K562 (cell line): Measurements from ENCODE around the gene RPL28. TPM values are rescaled to one million over a fixed set of nuclear protein-coding genes. Genes with fewer than 3 reads are reported as not detected.

Experiments used
- ATAC-seq: fragments of 200-7000 bp; cut with Tn5 transposase; 3 replicates; pipeline ENCODE4 v1.9.1; 2020; ENCODE audit warnings: moderate library complexity
- BruUV-seq: library from RNA; stranded (reverse); fragments of 400-500 nt; replicated peaks from 2 replicates; lab custom pipeline; 2021; lab: Mats Ljungman, UMichigan
- CTCF ChIA-PET: fragments of 300-600 bp; formaldehyde crosslinking; extraction: SDS; loops from one replicate; lab custom pipeline; 2021; ENCODE audit warnings: low intra/inter-chr PET ratio; lab: Yijun Ruan, JAX
- POLR2A ChIA-PET: fragments of 300-600, 350-650 bp; sonication (Branson Sonifier 250); formaldehyde crosslinking; extraction: SDS; loops from one replicate; lab custom pipeline; 2021; ENCODE audit warnings: antibody characterized with exemption, inconsistent platforms; lab: Yijun Ruan, JAX
- DNase-seq, 4 experiments: peaks; one replicate each; pipeline versions ENCODE4 v3.0.0 to v3.0.0-alpha.2; 2011 to 2018; ENCODE audit warnings: low spot score in 3 of 4, mixed read lengths in 3 of 4; ENCODE audit errors: extremely low read depth in 1 of 4
- FAIRE-seq: peaks from 2 replicates; lab custom pipeline; 2011; peaks lifted over from hg19 to GRCh38; lab: Jason Lieb, UNC
- H2AFZ ChIP-seq: 2 replicates; pipeline ENCODE4 v1.6.0; 2011; ENCODE audit warnings: low read depth, low read length, control low read depth, inconsistent platforms
- H3K27ac ChIP-seq: fragments of 200-600 bp; 3 replicates; pipeline ENCODE4 v1.8.0; 2011; ENCODE audit warnings: low read depth, mild to moderate bottlenecking, control low read depth, inconsistent platforms, low read length, moderate library complexity, mixed read lengths; ENCODE audit errors: extremely low read depth
- H3K27me3 ChIP-seq, 2 experiments: fragments of 300-600 bp in 1 of 2; 2 replicates in 1 of 2; 3 replicates in 1 of 2; pipeline versions ENCODE4 v1.6.0 to v1.8.0; 2011; ENCODE audit warnings: inconsistent platforms in 2 of 2, low read length in 2 of 2, mild to moderate bottlenecking in 1 of 2, mixed read lengths in 1 of 2, moderate library complexity in 1 of 2; ENCODE audit not compliant: control insufficient read depth in 2 of 2, insufficient read depth in 2 of 2
- H3K36me3 ChIP-seq: fragments of 300-600 bp; 3 replicates; pipeline ENCODE4 v1.8.0; 2011; ENCODE audit warnings: mild to moderate bottlenecking, low read length, inconsistent platforms; ENCODE audit not compliant: control insufficient read depth, insufficient read depth
- H3K4me1 ChIP-seq, 2 experiments: fragments of 200-600 bp in 1 of 2; replicated peaks in 1 of 2; 2 replicates in 1 of 2; 3 replicates in 1 of 2; pipeline versions ENCODE4 v1.5.1 to v1.8.0; 2011; ENCODE audit warnings: inconsistent platforms in 2 of 2, low read length in 2 of 2, mild to moderate bottlenecking in 1 of 2, mixed read lengths in 1 of 2, moderate library complexity in 1 of 2; ENCODE audit not compliant: control insufficient read depth in 2 of 2, insufficient read depth in 2 of 2
- H3K4me2 ChIP-seq: 2 replicates; pipeline ENCODE4 v1.6.1; 2011; ENCODE audit warnings: low read length, control low read depth, inconsistent platforms, mixed read lengths; ENCODE audit not compliant: insufficient read depth
- H3K4me3 ChIP-seq: fragments of 200-600 bp; sonication (generic), shearing (Covaris generic); 2 replicates; pipeline ENCODE4 v1.5.1; 2016; ENCODE audit warnings: control low read depth, inconsistent platforms
- H3K79me2 ChIP-seq: fragments of 200-600 bp; 3 replicates; pipeline ENCODE4 v1.8.0; 2011; ENCODE audit warnings: low read length, inconsistent platforms; ENCODE audit not compliant: control insufficient read depth, insufficient read depth
- H3K9ac ChIP-seq, 2 experiments: 2 replicates each; pipeline versions ENCODE4 v1.6.0 to v1.6.1; 2011; ENCODE audit warnings: low read depth in 2 of 2, low read length in 2 of 2, control low read depth in 1 of 2, inconsistent platforms in 1 of 2, mild to moderate bottlenecking in 1 of 2, mixed read lengths in 1 of 2; ENCODE audit not compliant: insufficient read depth in 1 of 2
- H3K9me1 ChIP-seq: one replicate; pipeline ENCODE4 v1.6.0; 2011; ENCODE audit warnings: inconsistent platforms, mild to moderate bottlenecking, low read length, moderate library complexity; ENCODE audit not compliant: control insufficient read depth, insufficient read depth
- H3K9me3 ChIP-seq: replicated peaks from 2 replicates; pipeline ENCODE4 v1.5.1; 2011; ENCODE audit warnings: low read depth, low read length, inconsistent platforms; ENCODE audit not compliant: control insufficient read depth, insufficient read depth
- H4K20me1 ChIP-seq: replicated peaks from 2 replicates; pipeline ENCODE4 v1.6.1; 2011; ENCODE audit warnings: low read length, inconsistent platforms, mixed read lengths; ENCODE audit not compliant: control insufficient read depth, insufficient read depth
- IFI16 ChIP-seq: fragments of 250-450 bp; sonication (Bioruptor Pico); IDR thresholded peaks from 2 replicates; pipeline ENCODE4 v2.1.2; 2022; ENCODE audit warnings: mild to moderate bottlenecking, inconsistent platforms
- KLF10 ChIP-seq: fragments of 250-450 bp; sonication (Bioruptor Pico); IDR thresholded peaks from 2 replicates; pipeline ENCODE4 v1.6.1; 2021; ENCODE audit warnings: matching md5 sums
- NEUROD1 ChIP-seq: fragments of 150-350 bp; IDR thresholded peaks from 2 replicates; pipeline ENCODE4 v1.6.1; 2014; ENCODE audit warnings: borderline replicate concordance, low read length, low read depth; ENCODE audit not compliant: partially characterized antibody
- NFATC3 ChIP-seq: fragments of 450-650 bp; IDR thresholded peaks from 2 replicates; pipeline ENCODE4 v1.6.1; 2017; ENCODE audit warnings: mild to moderate bottlenecking
- POLR2B ChIP-seq: fragments of 450-650 bp; IDR thresholded peaks from 2 replicates; pipeline ENCODE4 v1.6.1; 2018; ENCODE audit warnings: low read depth; ENCODE audit not compliant: partially characterized antibody
- POLR2G ChIP-seq: fragments of 200-400 bp; formaldehyde crosslinking; IDR thresholded peaks from 2 replicates; pipeline ENCODE4 v1.6.1; 2017; ENCODE audit warnings: low read depth, mild to moderate bottlenecking, antibody characterized with exemption, low read length, moderate library complexity
- RBFOX2 ChIP-seq: fragments of 200-400 bp; formaldehyde crosslinking; IDR thresholded peaks from 2 replicates; pipeline ENCODE4 v1.6.1; 2017; ENCODE audit warnings: low read depth, mild to moderate bottlenecking, low read length, moderate library complexity
- RCOR1 ChIP-seq, 2 experiments: IDR thresholded peaks; 2 replicates each; pipeline ENCODE4 v1.6.1; 2012; ENCODE audit warnings: low read depth in 2 of 2, low read length in 2 of 2, borderline replicate concordance in 1 of 2, improper control_type of control experiment in 1 of 2
- SMARCA4 ChIP-seq: fragments of 450-650 bp; IDR thresholded peaks from 2 replicates; pipeline ENCODE4 v1.6.1; 2016
- STAG1 ChIP-seq: sonication (generic); formaldehyde crosslinking; IDR thresholded peaks from 2 replicates; pipeline ENCODE4 v1.5.0; 2020; ENCODE audit warnings: missing genetic modification reagents, borderline replicate concordance
- ZNF76 ChIP-seq: fragments of 250-450 bp; sonication (Bioruptor Pico); IDR thresholded peaks from 2 replicates; pipeline ENCODE4 v1.4.0; 2020; ENCODE audit warnings: mild to moderate bottlenecking, moderate library complexity, borderline replicate concordance
- ZNF780A ChIP-seq: fragments of 250-450 bp; sonication (Bioruptor Pico); IDR thresholded peaks from 2 replicates; pipeline ENCODE4 v1.5.0; 2021; ENCODE audit warnings: mild to moderate bottlenecking
- ZNF79 ChIP-seq: fragments of 250-450 bp; sonication (Bioruptor Pico); IDR thresholded peaks from 2 replicates; pipeline ENCODE4 v1.4.0; 2020; ENCODE audit warnings: low read depth, mild to moderate bottlenecking, moderate library complexity
- WGBS: fragments of 100-300 bp; shearing (Covaris generic); methylation state at CpG from one replicate; pipeline ENCODE4 v1.1.6; 2016; ENCODE audit warnings: low coverage, mixed read lengths; ENCODE audit not compliant: insufficient coverage; ENCODE audit errors: missing lambda C conversion rate; 5-methylcytosine and 5-hydroxymethylcytosine counted together
- in situ Hi-C: fragments of 300-500 bp; cut with MboI; formaldehyde crosslinking; loops from 4 replicates; pipeline ENCODE4 v1.15.0; 2018; ENCODE audit warnings: inconsistent platforms, mixed read lengths
- intact Hi-C: fragments of 100-400 bp; cut with micrococcal nuclease; formaldehyde crosslinking; loops from 2 replicates; pipeline ENCODE4 v1.14.2; 2022
- polyA plus RNA-seq, 8 experiments: library from polyadenylated mRNA; depleted of rRNA in 4 of 8; stranded (reverse) in 5 of 8; unstranded in 3 of 8; fragments of >200 nt; fragmentation: Nextera tagmentation in 2 of 8; fragmentation: Illumina TruSeq in 1 of 8; extraction: Ambion mirVana in 2 of 8; extraction: Trizol in 1 of 8; gene quantifications; 2 replicates each; pipeline versions ENCODE4 v1.2.1 to v1.2.3, GENCODE V29; 2011 to 2014; ENCODE audit warnings: inconsistent platforms in 1 of 8, missing spikeins in 1 of 8
- total RNA-seq, 7 experiments: library from RNA; depleted of rRNA in 6 of 7; stranded (reverse); fragments of >200 nt in 6 of 7; fragmentation: Illumina TruSeq in 2 of 7; extraction: Trizol in 2 of 7; gene quantifications; 2 replicates each; pipeline versions ENCODE4 v1.2.1 to v1.2.3, GENCODE V29; 2011 to 2021; ENCODE audit warnings: low replicate concordance in 1 of 7
- TF ChIP-seq, protein P1 (sequence below): sonication (generic); formaldehyde crosslinking; IDR thresholded peaks from 2 replicates; pipeline ENCODE4 v1.8.1; 2023; ENCODE audit warnings: mild to moderate bottlenecking, missing genetic modification reagents
- TF ChIP-seq, protein P2 (sequence below): sonication (generic); formaldehyde crosslinking; IDR thresholded peaks from 2 replicates; pipeline ENCODE4 v1.9.0; 2022; ENCODE audit warnings: mild to moderate bottlenecking, missing genetic modification reagents
- TF ChIP-seq, protein P3 (sequence below): IDR thresholded peaks from 2 replicates; pipeline ENCODE4 v1.6.1; 2016; ENCODE audit warnings: missing genetic modification characterization, missing compliant biosample characterization
- TF ChIP-seq, protein P4 (sequence below), 2 experiments: fragments of 450-650 bp; IDR thresholded peaks; 2 replicates each; pipeline ENCODE4 v1.6.1; 2016

The RPL28 gene
- total and polyA plus RNA-seq, 9 of the 15 experiments (the other 6 are each of a cell fraction or from before 2014, with no cell fraction given): 124 to 3,106 (median 622) TPM

DNA sequence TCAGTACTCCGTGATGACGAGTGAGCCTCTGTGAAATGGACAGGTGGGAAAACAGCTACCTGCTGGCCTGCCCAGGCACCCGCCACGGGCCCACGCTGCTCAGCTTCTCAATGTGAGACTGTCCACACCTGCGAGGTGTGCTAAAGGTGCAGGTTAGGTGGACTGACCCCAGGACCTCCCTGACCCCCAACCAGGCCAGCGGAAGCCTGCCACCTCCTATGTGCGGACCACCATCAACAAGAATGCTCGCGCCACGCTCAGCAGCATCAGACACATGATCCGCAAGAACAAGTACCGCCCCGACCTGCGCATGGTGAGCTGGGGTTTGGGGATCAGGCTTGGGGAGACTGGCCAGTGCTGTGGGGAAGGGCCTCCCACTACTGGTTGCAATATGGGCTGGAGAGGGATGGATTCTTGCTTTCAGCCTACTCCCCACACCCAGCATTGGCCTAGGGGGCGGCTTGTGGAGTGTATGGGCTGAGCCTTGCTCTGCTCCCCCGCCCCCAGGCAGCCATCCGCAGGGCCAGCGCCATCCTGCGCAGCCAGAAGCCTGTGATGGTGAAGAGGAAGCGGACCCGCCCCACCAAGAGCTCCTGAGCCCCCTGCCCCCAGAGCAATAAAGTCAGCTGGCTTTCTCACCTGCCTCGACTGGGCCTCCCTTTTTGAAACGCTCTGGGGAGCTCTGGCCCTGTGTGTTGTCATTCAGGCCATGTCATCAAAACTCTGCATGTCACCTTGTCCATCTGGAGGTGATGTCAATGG is 2.2 kb downstream of the RPL28 start:
- no peak overlapping the region for H2AFZ ChIP-seq
- ChIA-PET POLR2A (interaction anchor here (0.6 to 12.9 kb wide), 10 partner anchors 11 to 229 kb away, joined by 3 to 195 read pairs (median 3); partner anchors contain the start of gene UBE2S), CTCF (no interaction called here)
- H3K9ac ChIP-seq: peak overlapping the region; percentile 94 to 98
- H3K27ac ChIP-seq: peak overlapping the region; percentile 97; the same call in 2 of the 3 replicates
- H4K20me1 ChIP-seq: peaks cover 54% of the 10 kb centered on the region
- H3K9me3 ChIP-seq: no peaks in the 10 kb centered on the region
- peak overlapping the region; percentile 77 for H3K4me3 ChIP-seq
- peak overlapping the region; percentile 94 for H3K4me2 ChIP-seq
- no peak for ATAC-seq
- no TSS peak for BruUV-seq
- H3K9me1 ChIP-seq: peaks cover 19% of the 10 kb centered on the region
- H3K4me1 ChIP-seq: peaks cover 52 to 79% of the 10 kb centered on the region in 2 experiments
- FAIRE-seq: no peak
- in situ Hi-C loops (no loop called here), intact Hi-C loops (loop anchor here (5.0 kb wide), 2 partner anchors 64 to 86 kb away; no protein-coding TSS in a partner anchor)
- H3K79me2 ChIP-seq: peaks cover 64% of the 10 kb centered on the region
- DNase-seq: no peak
- WGBS: 39% methylated on average over 20 of the region's 24 CpGs
- peaks cover 55% of the 10 kb centered on the region for H3K36me3 ChIP-seq
- no peaks in the 10 kb centered on the region for H3K27me3 ChIP-seq
- TF ChIP-seq, protein P1, sequence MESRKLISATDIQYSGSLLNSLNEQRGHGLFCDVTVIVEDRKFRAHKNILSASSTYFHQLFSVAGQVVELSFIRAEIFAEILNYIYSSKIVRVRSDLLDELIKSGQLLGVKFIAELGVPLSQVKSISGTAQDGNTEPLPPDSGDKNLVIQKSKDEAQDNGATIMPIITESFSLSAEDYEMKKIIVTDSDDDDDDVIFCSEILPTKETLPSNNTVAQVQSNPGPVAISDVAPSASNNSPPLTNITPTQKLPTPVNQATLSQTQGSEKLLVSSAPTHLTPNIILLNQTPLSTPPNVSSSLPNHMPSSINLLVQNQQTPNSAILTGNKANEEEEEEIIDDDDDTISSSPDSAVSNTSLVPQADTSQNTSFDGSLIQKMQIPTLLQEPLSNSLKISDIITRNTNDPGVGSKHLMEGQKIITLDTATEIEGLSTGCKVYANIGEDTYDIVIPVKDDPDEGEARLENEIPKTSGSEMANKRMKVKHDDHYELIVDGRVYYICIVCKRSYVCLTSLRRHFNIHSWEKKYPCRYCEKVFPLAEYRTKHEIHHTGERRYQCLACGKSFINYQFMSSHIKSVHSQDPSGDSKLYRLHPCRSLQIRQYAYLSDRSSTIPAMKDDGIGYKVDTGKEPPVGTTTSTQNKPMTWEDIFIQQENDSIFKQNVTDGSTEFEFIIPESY (CRISPR knock-in tag): peak; percentile 34; the same call in 1 of the 2 replicates
- TF ChIP-seq ZNF76: no peak
- TF ChIP-seq POLR2G: peak; percentile 73
- TF ChIP-seq, protein P2, sequence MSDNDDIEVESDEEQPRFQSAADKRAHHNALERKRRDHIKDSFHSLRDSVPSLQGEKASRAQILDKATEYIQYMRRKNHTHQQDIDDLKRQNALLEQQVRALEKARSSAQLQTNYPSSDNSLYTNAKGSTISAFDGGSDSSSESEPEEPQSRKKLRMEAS (CRISPR knock-in tag): 0 out of 2 replicates have a peak, but pooled peaks have one; percentile 23
- no peak for TF ChIP-seq SMARCA4
- TF ChIP-seq, protein P3, sequence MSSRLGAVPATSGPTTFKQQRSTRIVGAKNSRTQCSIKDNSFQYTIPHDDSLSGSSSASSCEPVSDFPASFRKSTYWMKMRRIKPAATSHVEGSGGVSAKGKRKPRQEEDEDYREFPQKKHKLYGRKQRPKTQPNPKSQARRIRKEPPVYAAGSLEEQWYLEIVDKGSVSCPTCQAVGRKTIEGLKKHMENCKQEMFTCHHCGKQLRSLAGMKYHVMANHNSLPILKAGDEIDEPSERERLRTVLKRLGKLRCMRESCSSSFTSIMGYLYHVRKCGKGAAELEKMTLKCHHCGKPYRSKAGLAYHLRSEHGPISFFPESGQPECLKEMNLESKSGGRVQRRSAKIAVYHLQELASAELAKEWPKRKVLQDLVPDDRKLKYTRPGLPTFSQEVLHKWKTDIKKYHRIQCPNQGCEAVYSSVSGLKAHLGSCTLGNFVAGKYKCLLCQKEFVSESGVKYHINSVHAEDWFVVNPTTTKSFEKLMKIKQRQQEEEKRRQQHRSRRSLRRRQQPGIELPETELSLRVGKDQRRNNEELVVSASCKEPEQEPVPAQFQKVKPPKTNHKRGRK (tag): no peak
- no peak for TF ChIP-seq ZNF79 (CRISPR knock-in tag)
- no peak for TF ChIP-seq ZNF780A (CRISPR knock-in tag)
- TF ChIP-seq, protein P4, sequence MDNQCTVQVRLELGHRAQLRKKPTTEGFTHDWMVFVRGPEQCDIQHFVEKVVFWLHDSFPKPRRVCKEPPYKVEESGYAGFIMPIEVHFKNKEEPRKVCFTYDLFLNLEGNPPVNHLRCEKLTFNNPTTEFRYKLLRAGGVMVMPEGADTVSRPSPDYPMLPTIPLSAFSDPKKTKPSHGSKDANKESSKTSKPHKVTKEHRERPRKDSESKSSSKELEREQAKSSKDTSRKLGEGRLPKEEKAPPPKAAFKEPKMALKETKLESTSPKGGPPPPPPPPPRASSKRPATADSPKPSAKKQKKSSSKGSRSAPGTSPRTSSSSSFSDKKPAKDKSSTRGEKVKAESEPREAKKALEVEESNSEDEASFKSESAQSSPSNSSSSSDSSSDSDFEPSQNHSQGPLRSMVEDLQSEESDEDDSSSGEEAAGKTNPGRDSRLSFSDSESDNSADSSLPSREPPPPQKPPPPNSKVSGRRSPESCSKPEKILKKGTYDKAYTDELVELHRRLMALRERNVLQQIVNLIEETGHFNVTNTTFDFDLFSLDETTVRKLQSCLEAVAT (IDR thresholded peaks at IDR 0.05): no peak
- TF ChIP-seq STAG1 (CRISPR knock-in tag): peak; percentile 10; the same call in 1 of the 2 replicates
- TF ChIP-seq IFI16: no peak
- TF ChIP-seq KLF10 (CRISPR knock-in tag): no peak
- no peak for TF ChIP-seq RCOR1 (IDR thresholded peaks at IDR 0.05; ENCODE audit: borderline replicate concordance in 1 of 2, low read depth in 2 of 2, low read length in 2 of 2)
- TF ChIP-seq NFATC3: no peak
- no peak for TF ChIP-seq NEUROD1
- TF ChIP-seq RBFOX2: peak; percentile 83
- TF ChIP-seq POLR2B: no peak
